Posterior vena cava (tissue), 2 donors: ENCODE data around the gene EFCAB13. TPM values are rescaled to one million over a fixed set of nuclear protein-coding genes. Genes with fewer than 3 reads are reported as not detected.

Experiments
- DNase-seq: peaks from one replicate; pipeline ENCODE4 v3.0.0-alpha.2; 2020; ENCODE audit warnings: low spot score
- intact Hi-C, 2 donors: fragments of 100-400 bp; cut with DNase I; formaldehyde crosslinking; loops; one replicate each; pipeline versions ENCODE4 v1.14.1 to v1.14.2; 2022 to 2023
- long read RNA-seq, 2 donors: library from polyadenylated mRNA; unstranded; transcript quantifications; one replicate each; pipeline ENCODE4 v2.0.0, GENCODE V29; 2020 to 2021
- total RNA-seq, 2 donors: library from RNA; stranded (reverse); fragmentation: NEBNext Ultra II Directional; extraction: Animal tissue kit (Norgen Biotek cat#: 25700); gene quantifications; one replicate each; pipeline ENCODE4 v1.2.1, GENCODE V29; 2021
- donor health status: DM: yes; HTN: yes; CAD: no.
- donor health status: DM: yes; HTN: yes; CAD: no.

Gene EFCAB13
- total RNA-seq = 10 to 100 TPM in 1 of 2 donors, 1 to 10 TPM in 1; 6.5 to 12.2 TPM
- long read RNA-seq, donor 1, partial matches to known transcripts = 0 of 1 reads
- long read RNA-seq, donor 1, other reads (novel, unspliced or antisense) = 1 of 1 reads
- long read RNA-seq, donor 2, partial matches to known transcripts = 0 of 5 reads
- long read RNA-seq, donor 2, other reads (novel, unspliced or antisense) = 5 of 5 reads

GRCh38 chr17:47323382-47324223 lies at the start of gene EFCAB13:
Gene EFCAB13, plus strand, starts transcription at chr17:47323955. Its CDS starts 4,399 bp downstream, at chr17:47328354.
- DNase-seq = peak; percentile 97
- intact Hi-C loops = no loop called here

- no peak for DNase-seq
- intact Hi-C loops = loop anchor here in 1 of 2 donors (2.0 kb wide), 1 partner anchor 34 kb away; no protein-coding TSS in a partner anchor
These were observed 49.3 kb upstream of the EFCAB13 start for GRCh38 chr17:47274319-47275069.

- DNase-seq = peak; percentile 96
- intact Hi-C loops = loop anchor here in 1 of 2 donors (2.0 kb wide), 1 partner anchor 35 kb away; no protein-coding TSS in a partner anchor
These were observed 48.3 kb upstream of the EFCAB13 start for GRCh38 chr17:47275245-47275984.

- intact Hi-C loops = no loop called here
- DNase-seq = no peak
These were observed 47.3 kb upstream of the EFCAB13 start for GRCh38 chr17:47276444-47276843.

GRCh38 chr17:47276868-47277267 lies 46.9 kb upstream of the EFCAB13 start:
- intact Hi-C loops = no loop called here

GRCh38 chr17:47277921-47278320 lies 45.8 kb upstream of the EFCAB13 start:
- DNase-seq = no peak
- intact Hi-C loops = no loop called here

More at GRCh38 chr17:47276868-47277267, 46.9 kb upstream of the EFCAB13 start:
- peak; percentile 92 for DNase-seq

- no peak for DNase-seq
- intact Hi-C loops = no loop called here
These were observed 45.2 kb upstream of the EFCAB13 start for GRCh38 chr17:47278561-47278960.

- intact Hi-C loops = no loop called here
- peak; percentile 90 for DNase-seq
These were observed 44.5 kb upstream of the EFCAB13 start for GRCh38 chr17:47279062-47279801.

GRCh38 chr17:47280072-47280811 lies 43.5 kb upstream of the EFCAB13 start:
- no peak for DNase-seq
- intact Hi-C loops = no loop called here

- intact Hi-C loops = no loop called here
- no peak for DNase-seq
These were observed 42.5 kb upstream of the EFCAB13 start for GRCh38 chr17:47281216-47281615.

- intact Hi-C loops = no loop called here
- DNase-seq = no peak
These were observed 38.8 kb upstream of the EFCAB13 start for GRCh38 chr17:47285003-47285402.

- intact Hi-C loops = no loop called here
These were observed 37.4 kb upstream of the EFCAB13 start for GRCh38 chr17:47286198-47286914.

GRCh38 chr17:47287068-47287467 lies 36.7 kb upstream of the EFCAB13 start:
- intact Hi-C loops = no loop called here

More at GRCh38 chr17:47286198-47286914, 37.4 kb upstream of the EFCAB13 start:
- DNase-seq = no peak

GRCh38 chr17:47287639-47288038 lies 36.1 kb upstream of the EFCAB13 start:
- no peak for DNase-seq
- intact Hi-C loops = no loop called here

More at GRCh38 chr17:47287068-47287467, 36.7 kb upstream of the EFCAB13 start:
- no peak for DNase-seq

- no peak for DNase-seq
- intact Hi-C loops = no loop called here
These were observed 35.1 kb upstream of the EFCAB13 start for GRCh38 chr17:47288531-47289116.

- DNase-seq = no peak
- intact Hi-C loops = no loop called here
These were observed 34.5 kb upstream of the EFCAB13 start for GRCh38 chr17:47289302-47289701.

GRCh38 chr17:47290870-47291241 lies 32.9 kb upstream of the EFCAB13 start:
- intact Hi-C loops = no loop called here

More at GRCh38 chr17:47290870-47291241, 32.9 kb upstream of the EFCAB13 start:
- no peak for DNase-seq
